ENCODE measurements around the gene HSPBAP1. TPM values are rescaled to one million over a fixed set of nuclear protein-coding genes. Genes with fewer than 3 reads are reported as not detected.

HSPBAP1 gene
- total and polyA plus RNA-seq, 10 donors: 16.9 to 42.9 (median 23.8) TPM

DNA sequence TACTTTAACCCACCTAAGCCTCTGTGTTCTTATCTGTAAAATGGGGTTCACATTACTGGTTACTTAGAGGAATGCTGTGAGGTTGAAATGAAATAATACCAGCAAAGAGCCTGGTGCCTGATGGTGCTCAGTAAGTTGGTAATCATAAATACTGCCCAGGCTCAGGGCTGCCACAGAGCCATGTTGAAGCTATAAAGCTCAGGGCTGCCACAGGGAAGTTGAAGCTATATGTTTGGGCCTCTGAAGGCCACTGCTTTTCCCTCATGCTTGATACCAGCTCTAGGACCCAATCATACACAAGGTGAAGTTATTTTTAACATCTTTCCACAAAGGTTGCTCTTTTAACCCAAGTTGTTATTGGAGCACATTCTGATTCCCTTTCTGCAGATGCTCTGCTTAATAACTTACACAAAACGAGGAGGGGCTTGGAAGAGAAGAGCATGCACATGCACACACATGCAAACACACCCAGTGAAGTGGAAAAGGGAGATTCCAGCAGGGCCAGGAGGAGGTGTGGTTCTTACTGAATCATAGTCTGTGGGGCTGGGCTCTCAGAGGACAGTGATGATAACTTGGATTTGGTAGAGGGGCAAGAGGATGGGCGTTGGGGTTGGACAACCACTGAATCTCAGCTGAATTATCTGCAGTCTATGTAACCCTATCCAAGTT lies 95.5 kb downstream of the HSPBAP1 start:
- Histone ChIP-seq H3K27ac (peak overlapping the region; percentile 2 to 74 (median 48)), H3K4me1 (peaks cover 0 to 80% (median 46%) of the 10 kb centered on the region in 6 donors), H3K9me3 (no peaks in the 10 kb centered on the region), H3K4me3 (peak overlapping the region in 1 of 8 donors; percentile 20), H3K36me3 (peaks cover 0 to 77% (median 30%) of the 10 kb centered on the region in 6 donors), H3K27me3 (replicated peaks in 1 of 7) (no peaks in the 10 kb centered on the region)
- DNase-seq: no peak
- WGBS, 5 donors: 61 to 76% (median 72%) methylated on average over 2 of the region's 2 CpGs
- intact Hi-C loops (cut with DNase I; ENCODE audit: low total_unique reads): no loop called here
- TF ChIP-seq, protein P1, sequence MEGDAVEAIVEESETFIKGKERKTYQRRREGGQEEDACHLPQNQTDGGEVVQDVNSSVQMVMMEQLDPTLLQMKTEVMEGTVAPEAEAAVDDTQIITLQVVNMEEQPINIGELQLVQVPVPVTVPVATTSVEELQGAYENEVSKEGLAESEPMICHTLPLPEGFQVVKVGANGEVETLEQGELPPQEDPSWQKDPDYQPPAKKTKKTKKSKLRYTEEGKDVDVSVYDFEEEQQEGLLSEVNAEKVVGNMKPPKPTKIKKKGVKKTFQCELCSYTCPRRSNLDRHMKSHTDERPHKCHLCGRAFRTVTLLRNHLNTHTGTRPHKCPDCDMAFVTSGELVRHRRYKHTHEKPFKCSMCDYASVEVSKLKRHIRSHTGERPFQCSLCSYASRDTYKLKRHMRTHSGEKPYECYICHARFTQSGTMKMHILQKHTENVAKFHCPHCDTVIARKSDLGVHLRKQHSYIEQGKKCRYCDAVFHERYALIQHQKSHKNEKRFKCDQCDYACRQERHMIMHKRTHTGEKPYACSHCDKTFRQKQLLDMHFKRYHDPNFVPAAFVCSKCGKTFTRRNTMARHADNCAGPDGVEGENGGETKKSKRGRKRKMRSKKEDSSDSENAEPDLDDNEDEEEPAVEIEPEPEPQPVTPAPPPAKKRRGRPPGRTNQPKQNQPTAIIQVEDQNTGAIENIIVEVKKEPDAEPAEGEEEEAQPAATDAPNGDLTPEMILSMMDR (IDR thresholded peaks at IDR 0.05 in 8 of 11, conservative IDR thresholded peaks at IDR 0.05 in 3 of 11): no peak
- TF ChIP-seq POLR2A (IDR thresholded peaks at IDR 0.05): no peak
- TF ChIP-seq POLR2AphosphoS5 (IDR thresholded peaks at IDR 0.05): peak in 1 of 3 donors; percentile 52

DNA sequence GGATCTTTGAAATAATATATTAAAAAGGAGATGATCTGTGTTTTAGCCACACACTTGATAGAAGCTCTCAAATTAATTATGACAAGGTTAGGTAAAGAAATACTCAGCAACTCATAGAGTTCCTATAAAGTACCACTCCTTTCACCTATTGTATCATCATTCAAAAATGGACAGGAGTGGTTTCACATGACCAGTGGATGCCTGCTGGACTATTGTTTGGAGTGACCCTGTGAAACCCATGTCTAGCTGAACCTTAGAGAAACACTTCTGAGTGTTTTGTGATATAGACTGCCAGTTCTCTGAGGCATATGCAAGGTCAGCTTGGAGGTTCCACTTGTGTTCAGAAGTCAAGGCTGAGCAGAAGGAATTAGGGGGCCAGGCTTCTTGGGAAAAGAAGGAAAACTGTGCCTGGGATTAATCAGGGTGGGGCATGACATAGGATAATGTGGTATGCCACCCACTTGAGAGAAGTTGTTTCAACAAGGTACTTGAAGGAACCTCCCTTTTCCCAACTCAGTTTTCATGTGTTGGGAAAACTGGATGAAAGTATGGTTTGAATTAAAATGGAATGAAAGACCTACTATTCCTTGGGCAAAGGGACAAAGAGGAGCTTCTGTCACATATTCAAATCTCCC lies 97.6 kb downstream of the HSPBAP1 start:
- DNase-seq: no peak
- Histone ChIP-seq H3K27me3 (replicated peaks in 1 of 7) (no peaks in the 10 kb centered on the region), H3K4me3 (no peak overlapping the region), H3K27ac (peak overlapping the region in 5 of 8 donors; percentile 24 to 74 (median 65)), H3K9me3 (no peaks in the 10 kb centered on the region), H3K36me3 (peaks cover 0 to 62% (median 28%) of the 10 kb centered on the region in 6 donors), H3K4me1 (peaks cover 0 to 75% (median 40%) of the 10 kb centered on the region in 6 donors)
- intact Hi-C loops (cut with DNase I; ENCODE audit: low total_unique reads): no loop called here
- no peak for TF ChIP-seq POLR2AphosphoS5 (IDR thresholded peaks at IDR 0.05)
- TF ChIP-seq, protein P1 (IDR thresholded peaks at IDR 0.05 in 8 of 11, conservative IDR thresholded peaks at IDR 0.05 in 3 of 11): no peak
- no peak for TF ChIP-seq POLR2A (IDR thresholded peaks at IDR 0.05)

DNA sequence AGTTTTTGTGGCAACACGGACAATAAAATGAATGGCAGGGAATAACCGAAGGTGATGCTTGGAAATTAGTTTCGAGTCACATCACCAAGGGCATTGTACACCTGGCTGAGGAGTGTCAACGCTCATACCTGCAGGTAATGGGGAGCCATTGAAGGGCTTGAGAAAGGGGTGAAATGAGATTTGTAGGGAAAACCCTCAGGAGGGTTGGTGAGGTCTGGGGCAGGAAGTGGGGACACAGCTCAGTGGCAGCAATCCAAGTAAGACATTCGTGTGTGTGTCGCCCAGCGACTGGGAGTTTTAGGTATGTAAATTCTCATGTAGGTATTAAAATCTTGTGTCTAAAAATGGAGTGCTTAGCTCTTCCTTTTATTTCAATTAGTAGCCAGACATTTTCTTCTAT lies 98.7 kb downstream of the HSPBAP1 start:
- WGBS, 5 donors: 52 to 67% (median 63%) methylated on average over 7 of the region's 7 CpGs
- H3K9me3 ChIP-seq: no peaks in the 10 kb centered on the region
- peaks cover 2 to 77% (median 40%) of the 10 kb centered on the region in 6 donors for H3K4me1 ChIP-seq
- no peak overlapping the region for H3K4me3 ChIP-seq
- peak overlapping the region in 5 of 8 donors; percentile 30 to 74 (median 53) for H3K27ac ChIP-seq
- TF ChIP-seq, protein P1 (IDR thresholded peaks at IDR 0.05 in 8 of 11, conservative IDR thresholded peaks at IDR 0.05 in 3 of 11): no peak
- peak in 2 of 3 donors; percentile 8 to 61 for TF ChIP-seq POLR2AphosphoS5 (IDR thresholded peaks at IDR 0.05)
- H3K27me3 ChIP-seq (replicated peaks in 1 of 7): no peaks in the 10 kb centered on the region
- intact Hi-C loops (cut with DNase I; ENCODE audit: low total_unique reads): no loop called here
- H3K36me3 ChIP-seq: peaks cover 0 to 63% (median 23%) of the 10 kb centered on the region in 6 donors
- peak; percentile 81 for DNase-seq

DNA sequence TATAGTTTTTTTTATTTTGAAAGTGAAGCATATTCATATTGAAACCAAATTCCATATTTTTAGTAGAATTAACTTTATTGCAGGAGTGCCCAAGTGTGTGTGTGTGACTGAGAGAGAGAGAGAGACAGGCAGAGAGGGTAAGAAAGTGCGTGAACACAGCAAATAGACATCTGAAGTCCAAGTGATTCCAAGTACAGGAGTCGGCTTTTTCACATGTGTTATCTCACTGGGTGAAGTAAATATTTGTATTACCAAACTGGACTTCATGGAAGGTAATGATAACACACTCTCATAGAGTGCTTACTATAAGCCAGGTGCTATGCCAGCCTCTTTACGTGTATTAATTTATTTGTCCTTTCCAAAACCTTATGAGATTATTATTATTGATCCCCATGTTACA lies 101.0 kb downstream of the HSPBAP1 start:
- Histone ChIP-seq H3K36me3 (peaks cover 0 to 58% (median 16%) of the 10 kb centered on the region in 6 donors), H3K4me3 (no peak overlapping the region), H3K9me3 (no peaks in the 10 kb centered on the region), H3K4me1 (peaks cover 3 to 58% (median 33%) of the 10 kb centered on the region in 6 donors), H3K27ac (peak overlapping the region in 1 of 8 donors; percentile 9), H3K27me3 (replicated peaks in 1 of 7) (no peaks in the 10 kb centered on the region)
- DNase-seq: no peak
- intact Hi-C loops (cut with DNase I; ENCODE audit: low total_unique reads): no loop called here
- 90 to 95% (median 92%) methylated on average over 3 of the region's 3 CpGs for WGBS, 5 donors
- TF ChIP-seq, protein P1 (IDR thresholded peaks at IDR 0.05 in 8 of 11, conservative IDR thresholded peaks at IDR 0.05 in 3 of 11): no peak
- TF ChIP-seq POLR2AphosphoS5 (IDR thresholded peaks at IDR 0.05) (no peak), POLR2A (IDR thresholded peaks at IDR 0.05) (no peak)

All from spleen (tissue), 11 donors.